Measurements from ENCODE around the gene DTYMK.

DTYMK gene, protein sequence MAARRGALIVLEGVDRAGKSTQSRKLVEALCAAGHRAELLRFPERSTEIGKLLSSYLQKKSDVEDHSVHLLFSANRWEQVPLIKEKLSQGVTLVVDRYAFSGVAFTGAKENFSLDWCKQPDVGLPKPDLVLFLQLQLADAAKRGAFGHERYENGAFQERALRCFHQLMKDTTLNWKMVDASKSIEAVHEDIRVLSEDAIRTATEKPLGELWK

GRCh38 chr2:241686650-241687425 lies at the start of gene DTYMK:
Gene DTYMK (minus strand): TSS chr2:241686815. CDS start chr2:241686783, 32 bp downstream.
- DNase-seq, result peak; percentile 95 to 96

DNA sequence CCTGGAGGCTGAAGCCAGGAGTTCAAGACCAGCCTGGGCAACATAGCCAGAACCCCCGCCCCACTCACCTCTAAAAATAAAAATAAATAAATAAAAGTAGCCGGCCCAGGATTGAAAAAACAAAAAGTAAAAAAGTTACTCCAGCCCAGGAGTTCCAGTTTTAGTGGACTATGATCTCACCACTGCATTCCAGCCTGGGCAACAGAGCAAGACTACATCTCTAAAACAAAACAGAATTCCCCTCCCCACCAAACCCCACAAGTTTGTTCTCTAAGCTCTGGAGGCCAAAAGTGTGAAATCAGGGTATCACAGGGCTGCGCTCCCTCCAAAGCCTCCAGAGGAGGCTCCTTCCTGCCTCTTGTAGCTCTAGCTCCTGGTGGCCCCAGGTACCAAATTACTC lies 49.5 kb upstream of the DTYMK start:
- DNase-seq, result no peak

DNA sequence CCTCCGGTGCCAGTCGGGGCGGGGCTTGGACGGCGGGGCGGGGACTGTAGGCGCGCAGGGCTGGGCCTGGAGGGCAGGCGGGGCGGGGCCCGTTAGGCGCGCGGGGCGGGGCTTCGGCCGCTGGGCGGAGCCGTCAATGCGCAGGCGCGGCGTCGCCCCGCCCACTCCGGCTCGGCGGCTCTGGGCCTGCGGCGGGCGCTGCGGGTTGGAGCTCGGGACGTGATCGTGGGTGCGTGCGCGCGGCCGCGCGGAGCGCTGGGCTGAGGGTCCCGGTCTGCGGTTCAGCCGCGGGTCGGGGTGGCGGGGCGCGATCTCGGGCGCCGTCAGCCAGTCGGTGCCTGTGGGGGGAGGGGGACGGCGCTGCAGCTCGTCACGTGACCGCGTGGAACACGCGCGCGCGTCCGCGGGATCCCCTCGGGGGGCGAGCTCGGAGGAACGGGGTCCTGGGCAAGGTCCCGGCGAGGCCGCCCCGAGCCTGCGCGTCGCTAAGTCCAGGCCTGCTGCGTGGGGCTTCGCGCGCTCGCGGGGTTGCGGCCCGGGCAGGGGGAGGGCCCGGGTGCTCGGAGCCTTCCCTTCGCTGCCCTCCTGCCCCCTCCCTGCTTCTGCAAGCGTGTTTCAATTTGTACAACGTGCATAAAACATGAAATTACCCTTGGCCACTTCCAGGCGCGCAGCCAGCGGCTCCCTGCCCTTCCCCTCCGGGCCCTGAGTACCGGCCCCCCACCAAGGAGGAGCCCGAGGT lies 48.0 kb upstream of the DTYMK start, which contains the start of gene D2HGDH:
Gene D2HGDH, plus strand, starts transcription at position 164 of the 742 bp plus-strand sequence. CDS start 595 bp downstream, outside the sequence.
- peak; percentile 97 to 98 for DNase-seq

DNA sequence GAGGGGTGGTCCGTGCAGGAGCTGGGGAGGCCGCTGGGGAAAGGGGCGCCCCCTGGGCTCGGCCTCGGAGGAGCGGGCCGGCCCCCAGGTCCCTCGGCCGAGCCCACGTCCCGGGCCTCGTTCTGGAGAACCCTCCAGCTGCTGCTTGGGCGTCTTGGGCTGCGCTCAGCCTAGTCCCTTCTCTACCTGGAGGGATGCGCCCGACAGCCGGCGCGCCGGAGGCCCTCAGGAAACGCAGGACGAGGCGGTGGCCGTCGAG lies 47.5 kb upstream of the DTYMK start:
- no peak for DNase-seq

- DNase-seq, result no peak
Observed at GRCh38 chr2:241733391-241734207, 47.0 kb upstream of the DTYMK start.

- peak; percentile 68 to 78 for DNase-seq
Observed at GRCh38 chr2:241732513-241733186, 46.0 kb upstream of the DTYMK start.

DNA sequence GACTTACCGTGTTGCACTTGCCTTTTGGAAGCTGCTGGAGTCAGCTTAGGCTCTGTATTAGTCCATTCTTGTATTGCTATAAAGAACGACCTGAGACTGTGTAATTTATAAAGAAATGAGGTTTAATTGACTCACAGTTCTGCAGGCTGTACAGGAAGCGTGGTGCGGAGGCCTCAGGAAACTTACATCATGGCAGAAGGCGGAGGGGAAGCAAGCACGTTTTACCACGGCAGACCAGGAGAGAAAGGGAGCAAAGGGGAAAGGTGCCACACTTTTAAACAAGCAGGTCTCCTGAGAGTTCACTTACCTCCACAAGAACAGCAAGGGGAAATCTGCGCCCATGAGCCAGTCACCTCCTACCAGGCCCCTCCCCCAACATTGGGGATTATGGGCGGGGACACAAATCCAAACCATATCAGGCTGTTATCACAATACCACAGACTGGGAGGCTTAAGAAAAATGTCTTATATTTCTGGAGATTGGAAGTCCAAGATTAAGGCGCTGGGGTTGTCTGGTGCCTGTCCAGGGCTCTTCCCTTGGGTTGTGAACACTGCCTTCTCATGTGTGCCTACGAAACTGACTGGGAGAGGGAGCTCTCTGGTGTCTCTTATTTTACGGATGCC lies 44.2 kb upstream of the DTYMK start:
- DNase-seq, result peak in 1 of 2 donors; percentile 22

- DNase-seq, result no peak
Observed at GRCh38 chr2:241729868-241730267, 43.3 kb upstream of the DTYMK start.

DNA sequence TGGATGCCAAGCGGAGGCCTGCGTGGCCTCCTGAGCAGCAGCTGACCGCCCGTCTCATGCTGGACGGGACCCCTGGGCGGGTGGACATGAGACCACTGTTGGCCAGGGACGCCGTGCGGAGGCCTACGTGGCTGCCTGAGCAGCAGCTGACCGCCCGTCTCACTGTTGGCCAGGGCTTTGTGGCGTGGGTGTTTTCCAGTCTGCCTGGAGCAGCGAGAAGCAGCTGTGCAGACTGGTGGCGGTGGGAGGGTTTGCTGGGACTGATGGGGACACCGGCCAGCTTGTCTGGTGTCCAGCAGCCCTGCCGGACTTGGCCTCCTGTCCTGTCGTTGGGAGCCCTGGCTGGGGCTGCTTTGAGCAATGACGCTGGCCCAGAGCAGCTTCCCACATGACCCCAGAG lies 42.0 kb upstream of the DTYMK start:
- DNase-seq, result no peak

DNA sequence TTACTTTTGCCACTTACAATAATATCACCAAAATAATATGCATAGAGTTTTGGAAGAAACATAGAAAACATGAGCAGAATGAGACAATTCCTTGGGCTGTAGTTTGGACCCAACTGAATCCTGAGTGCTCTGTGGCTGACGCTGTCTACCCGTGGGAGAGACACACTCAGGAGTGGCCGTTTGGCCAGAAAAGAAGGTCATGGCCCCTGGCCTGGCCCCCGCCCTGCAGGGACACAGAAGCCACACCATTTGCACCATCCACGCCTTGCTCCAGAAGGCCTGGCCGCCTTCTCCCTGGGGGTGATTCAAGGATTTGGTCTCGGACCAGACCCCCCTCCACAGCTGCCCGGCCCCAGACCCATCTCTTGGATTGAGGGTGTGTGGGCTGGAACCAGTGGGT lies 41.4 kb upstream of the DTYMK start:
- no peak for DNase-seq

GRCh38 chr2:241726459-241726858 lies 39.8 kb upstream of the DTYMK start:
- no peak for DNase-seq

- DNase-seq, result no peak
Observed at GRCh38 chr2:241724975-241725870, 38.6 kb upstream of the DTYMK start.

- DNase-seq, result peak; percentile 27
Observed at GRCh38 chr2:241724259-241724974, 37.8 kb upstream of the DTYMK start.

- no peak for DNase-seq
Observed at GRCh38 chr2:241722896-241723454, 36.4 kb upstream of the DTYMK start.

DNA sequence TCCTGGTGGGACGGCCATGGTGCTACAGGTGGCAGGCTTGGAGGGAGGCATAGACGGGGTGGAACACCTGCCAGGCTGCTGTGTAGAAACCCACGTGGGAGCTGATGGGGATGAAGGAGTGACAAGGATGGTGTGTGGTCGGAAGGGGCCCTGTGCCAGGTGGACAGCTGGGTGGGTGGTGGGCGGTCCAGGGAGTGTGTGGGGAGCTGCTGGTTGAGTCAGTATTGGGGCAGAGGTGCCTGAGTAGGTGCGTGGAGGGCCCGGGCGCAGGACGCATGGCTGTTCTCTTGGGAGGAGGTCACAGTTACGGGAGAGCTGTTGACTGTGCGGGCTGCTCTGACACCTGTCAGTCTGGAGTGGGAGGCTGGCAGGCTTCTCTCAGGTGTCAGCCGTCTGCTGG lies 35.2 kb upstream of the DTYMK start:
- no peak for DNase-seq

GRCh38 chr2:241720560-241720959 lies 33.9 kb upstream of the DTYMK start:
- no peak for DNase-seq

DNA sequence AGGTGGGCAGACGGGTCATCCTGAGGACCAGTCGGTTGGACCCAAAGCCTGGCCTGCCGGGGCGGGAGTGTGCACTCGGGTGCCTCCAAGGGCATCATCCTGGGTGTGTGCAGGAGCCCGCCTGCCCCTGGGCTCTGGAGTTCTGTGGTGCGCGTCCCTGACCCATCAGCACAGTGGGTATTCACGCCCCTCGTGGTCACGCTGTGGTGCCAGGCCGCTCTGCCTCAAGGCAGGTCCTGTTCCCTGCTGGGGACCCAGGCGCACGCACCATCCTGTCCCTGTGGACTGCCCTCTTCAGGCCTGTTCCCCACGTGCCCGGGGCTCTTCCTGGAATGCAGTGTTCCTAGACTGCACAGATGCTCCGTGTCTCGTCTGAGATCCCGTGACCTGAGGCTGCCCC lies 33.5 kb upstream of the DTYMK start:
- no peak for DNase-seq

DNA sequence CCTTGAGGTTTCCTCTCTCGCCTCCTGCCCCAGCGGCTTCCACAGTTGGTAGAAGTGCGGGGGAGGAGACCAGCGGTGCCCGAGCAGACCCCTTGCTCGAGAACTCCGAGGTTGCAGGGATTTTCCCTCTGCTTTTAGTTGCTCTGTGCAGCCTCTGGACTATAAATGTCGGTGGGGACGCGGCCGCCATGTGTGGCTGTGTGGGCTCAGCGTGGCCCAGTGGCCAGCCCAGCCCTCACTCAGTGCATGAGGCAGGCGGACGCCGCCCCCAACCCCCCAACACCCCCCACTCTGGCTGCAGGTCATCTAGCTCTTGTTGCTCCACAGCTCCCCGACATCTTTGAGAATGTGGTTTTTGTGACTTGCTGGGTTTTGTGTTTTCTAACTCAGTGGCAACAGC lies 32.5 kb upstream of the DTYMK start:
- DNase-seq, result no peak

DNA sequence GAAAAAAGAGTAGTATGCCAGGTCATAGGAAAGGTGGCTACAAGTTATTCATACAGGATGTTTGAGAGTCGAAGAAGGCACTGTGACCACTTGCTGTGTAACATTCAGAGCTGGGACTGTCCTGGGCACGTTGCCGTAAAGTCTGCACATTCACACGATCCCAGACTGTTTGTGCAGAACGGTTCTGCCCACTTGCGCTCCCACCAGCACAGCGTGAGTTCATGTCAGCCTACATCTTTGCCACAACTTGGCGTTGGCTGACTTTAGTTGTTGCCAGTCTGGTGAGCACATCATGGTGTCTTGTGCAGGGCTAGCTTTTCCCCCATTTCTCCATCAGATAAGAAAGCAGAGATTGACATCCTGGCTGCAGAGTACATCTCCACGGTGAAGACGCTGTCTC lies 22.3 kb upstream of the DTYMK start:
- no peak for DNase-seq

DNA sequence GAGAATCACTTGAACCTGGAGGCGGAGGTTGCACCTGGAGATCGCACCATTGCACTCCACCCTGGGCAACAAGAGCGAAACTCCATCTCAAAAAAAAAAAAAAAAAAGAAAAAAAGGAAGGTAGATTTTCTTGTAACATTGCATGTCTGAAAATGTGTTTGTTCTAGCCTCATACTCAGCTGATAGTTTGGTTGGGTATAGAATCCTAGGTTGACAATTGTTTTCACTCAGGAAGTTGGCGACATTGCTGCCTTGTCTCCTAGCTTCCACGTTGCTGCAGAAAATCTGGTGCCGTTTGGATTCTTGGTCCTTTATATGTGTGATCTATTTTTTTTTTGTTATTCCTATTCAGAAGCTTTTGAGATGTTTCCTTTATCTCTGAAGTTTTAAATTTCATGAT lies 19.9 kb upstream of the DTYMK start:
- DNase-seq, result no peak

Data from stimulated activated CD4-positive, alpha-beta T cell treated with anti-CD3 and anti-CD28 coated beads, Interleukin-2, amount 100 ng/mL, for 24 hours (primary cell).